ENCODE data around the gene LSP1.

LSP1 gene

DNA sequence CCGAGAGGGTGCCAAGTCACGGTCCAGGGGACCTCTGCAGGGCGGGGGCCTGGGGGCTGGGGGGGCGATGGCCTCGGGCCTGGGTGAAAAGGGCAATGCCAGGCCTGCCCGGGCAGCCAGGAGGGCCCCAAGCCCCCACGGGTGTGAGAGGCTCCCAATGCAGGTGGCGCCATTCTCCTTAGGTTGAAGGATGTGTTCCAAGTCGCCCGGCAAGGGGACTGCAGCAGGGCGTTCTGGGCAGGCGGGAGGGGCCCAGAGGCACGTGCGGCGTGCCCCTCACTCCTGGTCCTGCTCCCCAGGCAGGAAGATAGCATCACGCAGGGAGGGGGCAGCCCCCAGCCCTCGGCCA is 14.8 kb upstream of the LSP1 start:
- no peak for DNase-seq

DNA sequence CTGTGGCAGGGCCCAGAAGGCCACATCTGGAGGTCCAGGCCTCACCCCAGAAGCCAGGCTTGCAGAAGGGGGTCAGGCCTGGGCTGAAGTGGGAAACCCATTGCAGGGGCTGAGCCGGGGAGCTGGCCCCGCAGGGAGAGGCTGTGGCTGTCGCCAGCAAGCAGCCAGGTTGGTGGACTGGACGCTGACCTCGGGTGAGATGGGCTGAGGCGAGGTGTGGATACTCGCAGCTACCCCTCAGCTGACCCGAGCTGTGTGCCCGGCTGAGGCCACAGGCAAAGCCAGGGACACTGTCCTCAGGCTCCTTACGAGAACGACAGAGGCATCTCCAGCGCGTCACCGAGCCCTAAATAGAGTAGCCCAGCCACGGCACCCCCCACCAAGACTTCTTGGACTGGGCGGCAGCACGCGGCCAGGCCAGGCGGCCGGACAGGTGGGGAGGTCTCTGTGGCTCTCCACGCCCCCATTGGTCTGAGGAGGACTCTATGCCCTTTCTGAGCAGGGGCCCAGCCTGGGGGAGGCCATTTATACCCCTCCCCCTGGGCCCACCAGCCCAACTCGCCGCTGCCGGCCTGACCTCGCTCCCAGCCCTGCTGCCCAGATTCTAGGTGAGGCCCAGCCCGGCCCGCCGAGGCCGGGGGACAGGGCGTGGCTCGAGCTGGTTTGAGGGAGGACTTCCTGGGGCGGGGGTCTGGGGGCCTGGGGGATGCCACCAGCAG is 14.3 kb upstream of the LSP1 start, which contains the start of gene TNNI2:
TSS of gene TNNI2 (plus strand) at position 556 of the 719 bp plus-strand sequence. CDS start 716 bp downstream, outside the sequence.
- no peak for DNase-seq

DNA sequence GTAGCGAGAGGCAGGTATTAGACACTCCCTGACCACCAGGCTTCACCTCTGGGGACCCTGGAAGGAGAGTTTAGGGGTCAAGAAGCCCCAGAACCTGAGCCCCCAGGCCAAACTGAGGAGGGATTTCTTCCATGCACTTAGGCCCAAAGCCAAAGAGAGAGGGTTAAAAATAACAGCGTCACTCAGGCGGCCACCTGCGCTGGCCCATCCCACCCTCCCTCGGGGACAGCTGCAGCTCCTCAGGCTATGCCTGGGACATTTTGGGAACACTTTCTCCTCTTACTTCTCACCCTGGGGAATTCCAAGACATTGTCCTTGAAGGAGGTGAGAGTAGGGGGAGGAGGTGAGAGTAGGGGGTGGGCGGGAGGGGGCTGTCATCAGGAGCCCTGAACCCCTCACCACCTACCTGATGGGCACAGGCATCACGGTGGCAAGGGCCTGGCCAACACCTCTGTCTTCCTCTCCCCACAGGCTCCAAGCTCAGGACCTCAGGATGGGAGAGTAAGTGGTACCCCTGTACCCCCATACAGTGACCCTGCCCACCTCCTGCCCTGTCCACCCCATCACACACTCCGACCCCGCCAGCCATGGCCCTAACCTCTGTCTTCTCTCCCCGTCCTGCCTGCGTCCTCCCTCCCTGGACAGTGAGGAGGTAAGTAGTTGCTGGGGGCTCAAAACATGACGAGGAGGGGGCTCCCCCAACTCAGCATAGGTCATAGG is 13.5 kb upstream of the LSP1 start:
- DNase-seq = no peak

DNA sequence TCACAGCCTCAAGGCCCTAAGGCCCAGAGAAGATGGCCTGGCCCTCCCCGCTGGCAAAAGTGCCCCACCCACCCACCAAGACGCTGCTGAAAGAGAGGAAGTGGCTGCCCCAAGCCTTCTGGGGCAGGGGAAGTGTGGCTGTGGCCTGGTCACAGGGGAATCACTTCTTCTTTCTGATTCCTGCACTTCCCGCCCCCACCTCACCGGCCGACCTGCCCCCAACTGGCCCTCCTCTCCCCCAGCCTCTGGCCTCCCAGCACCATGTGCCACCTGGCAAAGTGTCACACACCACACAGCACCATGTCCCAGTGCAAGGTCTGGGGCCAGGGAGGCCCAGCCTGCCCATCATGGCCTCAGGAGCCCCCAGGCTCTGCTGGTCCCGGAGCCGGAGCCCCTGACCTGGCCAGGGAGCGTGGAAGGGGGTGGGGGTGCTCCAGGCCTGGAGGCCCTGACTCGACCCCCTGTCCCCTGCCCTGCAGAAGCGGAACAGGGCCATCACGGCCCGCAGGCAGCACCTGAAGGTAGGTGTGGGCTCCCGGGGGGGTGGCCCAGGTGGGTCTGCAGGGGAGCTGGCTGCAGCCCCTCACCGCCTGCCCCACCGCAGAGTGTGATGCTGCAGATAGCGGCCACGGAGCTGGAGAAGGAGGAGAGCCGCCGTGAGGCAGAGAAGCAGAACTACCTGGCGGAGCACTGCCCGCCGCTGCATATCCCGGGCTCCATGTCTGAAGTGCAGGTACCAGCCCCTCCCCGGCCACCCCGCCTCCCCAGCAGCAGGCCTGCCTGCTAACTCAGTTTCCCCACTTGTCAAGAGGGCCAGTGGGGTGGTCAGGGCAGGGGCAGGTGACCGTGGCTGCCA is 12.7 kb upstream of the LSP1 start:
- no peak for DNase-seq

DNA sequence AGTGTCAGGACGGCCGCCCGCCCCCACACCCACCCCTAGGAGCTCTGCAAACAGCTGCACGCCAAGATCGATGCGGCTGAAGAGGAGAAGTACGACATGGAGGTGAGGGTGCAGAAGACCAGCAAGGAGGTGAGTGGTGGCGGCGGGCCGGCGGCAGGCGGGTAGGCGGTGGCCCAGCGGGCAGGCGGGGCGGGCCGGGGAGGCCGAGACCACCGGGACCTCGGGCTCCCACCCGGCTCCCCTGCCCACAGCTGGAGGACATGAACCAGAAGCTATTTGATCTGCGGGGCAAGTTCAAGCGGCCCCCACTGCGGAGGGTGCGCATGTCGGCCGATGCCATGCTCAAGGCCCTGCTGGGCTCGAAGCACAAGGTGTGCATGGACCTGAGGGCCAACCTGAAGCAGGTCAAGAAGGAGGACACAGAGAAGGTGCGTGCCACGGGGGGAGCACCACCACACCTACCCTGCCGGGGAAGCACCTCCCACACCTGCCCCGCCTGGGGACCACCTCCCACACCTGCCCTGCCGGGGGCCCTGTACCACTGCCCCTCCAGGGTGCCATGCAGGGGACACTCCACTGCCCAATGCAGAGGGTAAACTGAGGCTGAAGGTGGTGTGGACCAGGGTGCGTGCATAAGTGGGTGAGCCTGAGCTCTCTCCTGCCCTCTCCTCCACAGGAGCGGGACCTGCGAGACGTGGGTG is 12.0 kb upstream of the LSP1 start:
- no peak for DNase-seq

DNA sequence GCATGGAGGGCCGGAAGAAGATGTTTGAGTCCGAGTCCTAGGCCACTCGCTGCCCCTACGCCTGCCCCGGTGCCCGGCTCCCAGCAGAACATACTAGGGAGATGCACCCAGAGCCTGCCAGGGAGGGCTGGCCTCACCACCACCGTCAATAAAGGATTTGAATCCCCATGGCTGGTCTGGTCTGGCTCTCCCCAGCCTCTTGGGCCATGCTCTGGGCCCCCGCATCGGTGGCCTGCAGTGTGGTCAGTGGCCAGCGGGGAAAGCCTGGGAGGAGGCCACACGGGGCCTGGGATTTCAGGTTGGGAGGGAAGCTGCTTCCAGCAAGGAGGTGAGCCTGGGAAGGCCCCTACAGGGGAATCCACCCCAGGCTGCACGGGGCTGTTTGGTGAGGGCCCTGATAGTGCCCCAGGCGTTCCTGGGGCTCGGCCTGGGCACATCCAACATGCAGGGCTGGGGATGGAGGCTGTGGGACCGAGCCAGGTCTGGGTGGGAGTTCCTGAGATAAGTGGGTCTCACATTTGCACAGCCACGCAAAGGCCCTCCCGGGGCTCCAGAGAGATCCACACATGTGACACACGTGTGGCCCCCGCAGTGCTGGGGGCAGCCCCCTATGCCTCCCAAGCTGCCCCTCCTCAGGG is 11.3 kb upstream of the LSP1 start:
- DNase-seq = no peak

DNA sequence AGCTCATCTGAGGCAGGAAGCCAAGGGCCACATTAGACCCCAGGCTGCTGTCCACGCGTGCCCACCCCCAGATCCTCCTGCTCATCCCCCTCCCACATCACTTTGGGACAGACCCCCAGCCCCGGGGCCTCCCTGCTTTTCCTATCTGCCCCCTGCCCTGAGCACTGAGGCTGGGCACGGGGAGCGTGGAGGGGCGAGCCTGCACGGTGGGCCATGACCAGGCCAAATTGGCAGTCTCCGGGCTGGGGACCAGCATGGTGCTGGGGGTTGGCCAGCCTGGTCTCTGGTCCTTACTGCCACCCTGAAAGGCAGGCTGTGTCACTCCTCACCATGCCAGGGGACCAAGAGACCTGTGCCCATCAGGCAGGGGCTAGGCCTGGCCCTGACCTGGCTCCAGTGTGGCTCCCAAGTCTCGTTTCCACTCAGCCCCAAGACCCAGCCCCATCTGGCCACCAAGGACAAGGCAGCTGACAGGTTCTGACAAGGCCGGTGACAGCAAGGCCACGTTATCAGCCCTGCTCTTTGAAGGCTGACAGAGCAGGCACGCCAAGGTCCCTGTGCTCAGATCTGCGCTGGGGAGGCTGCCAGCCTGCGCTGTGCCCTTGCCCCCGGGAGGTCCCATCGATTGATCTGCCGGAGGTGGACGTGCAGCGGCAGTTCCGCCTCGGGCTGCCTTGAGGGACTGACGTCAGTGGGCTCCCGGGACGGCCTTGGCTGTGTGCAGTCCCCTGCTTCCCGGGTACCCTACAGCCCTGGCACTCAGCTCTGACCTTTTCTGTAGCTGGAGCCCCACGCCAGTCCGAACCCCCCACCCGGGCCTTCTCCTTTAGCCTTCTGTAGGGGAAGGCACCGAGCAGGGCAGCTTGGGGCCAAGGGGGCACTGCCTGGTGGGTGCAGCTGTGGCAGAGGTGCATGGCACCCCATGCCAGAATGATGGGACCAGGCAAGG is 10.5 kb upstream of the LSP1 start:
- no peak for DNase-seq

DNA sequence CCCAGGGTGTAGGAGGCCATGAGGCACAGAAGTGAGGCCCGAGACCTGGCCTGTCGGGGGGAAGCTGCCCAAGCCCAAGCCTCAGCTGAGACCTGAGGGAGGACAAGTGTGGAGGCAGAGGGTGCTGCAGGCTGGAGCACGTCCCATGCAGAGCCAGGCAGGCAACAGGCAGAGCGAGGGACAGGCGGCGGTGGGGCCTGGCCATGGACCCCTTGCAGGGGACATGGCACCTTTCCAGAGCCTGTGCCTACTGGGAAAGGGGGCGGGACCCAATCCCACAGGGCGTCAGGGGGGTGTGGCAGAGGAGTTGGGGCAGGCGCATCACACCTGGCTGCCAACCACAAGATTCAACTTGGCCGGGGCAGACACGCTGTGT is 9.8 kb upstream of the LSP1 start:
- no peak for DNase-seq

DNA sequence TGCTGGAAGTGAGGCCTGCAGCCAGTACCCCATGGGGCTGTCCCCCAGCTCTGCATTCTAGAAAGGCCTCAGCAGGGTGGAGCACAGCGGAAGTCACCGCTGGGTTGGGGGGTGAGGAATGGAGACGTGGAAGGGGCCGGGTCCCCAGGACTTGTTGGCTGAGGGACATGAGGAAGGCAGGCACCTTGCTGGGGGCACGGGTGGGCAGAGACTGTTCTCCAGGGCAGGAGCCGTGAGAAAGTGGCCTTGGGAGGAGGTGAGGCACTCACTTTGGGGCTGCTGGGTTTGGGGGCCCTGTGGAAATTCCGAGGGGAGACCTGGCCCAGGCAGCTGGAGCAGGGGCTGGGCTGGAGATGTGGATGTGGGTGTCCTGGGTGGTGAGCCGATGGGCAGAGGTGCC is 9.1 kb upstream of the LSP1 start:
- no peak for DNase-seq

DNA sequence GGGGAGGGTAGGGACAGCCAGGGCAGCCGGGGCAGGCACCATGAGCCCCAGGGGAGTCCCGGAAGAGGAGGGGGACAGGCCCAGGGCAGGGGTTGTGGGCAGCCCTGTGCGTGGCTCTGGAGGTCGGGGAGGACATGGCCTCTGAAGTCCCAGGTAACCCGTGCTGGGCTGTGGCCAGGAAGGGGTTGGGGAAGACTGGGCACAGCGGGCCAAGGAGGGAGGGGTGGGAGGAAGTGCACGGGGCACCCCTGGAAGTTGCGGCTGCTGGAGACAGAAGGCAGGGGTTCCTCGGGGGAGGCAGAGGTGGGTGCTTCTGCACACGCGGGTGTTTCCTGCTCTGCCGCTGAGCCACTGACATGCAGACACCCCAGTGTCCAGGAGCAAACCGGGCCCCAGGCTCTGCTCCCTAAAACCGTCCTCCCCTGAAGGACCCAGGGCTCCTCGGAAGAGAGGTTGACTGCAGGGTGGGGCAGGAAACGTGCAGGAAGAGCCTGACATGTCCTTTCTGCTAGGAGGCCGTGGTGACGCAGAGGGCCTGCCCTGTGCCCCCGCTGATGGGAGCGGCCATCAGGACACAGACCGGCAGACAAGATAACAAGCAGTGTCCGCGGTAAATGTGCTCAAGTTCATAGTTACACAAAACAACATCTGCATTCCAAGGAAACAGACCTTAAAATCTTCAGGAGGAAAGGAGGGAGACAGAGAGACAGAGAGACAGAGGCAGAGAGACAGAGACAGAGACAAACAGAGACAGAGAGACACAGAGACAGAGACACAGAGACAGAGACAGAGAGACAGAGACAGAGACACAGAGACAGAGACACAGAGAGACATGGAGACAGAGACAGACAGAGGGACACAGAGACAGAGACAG is 8.4 kb upstream of the LSP1 start:
- DNase-seq = peak in 2 of 4 experiments; percentile 24 to 29

DNA sequence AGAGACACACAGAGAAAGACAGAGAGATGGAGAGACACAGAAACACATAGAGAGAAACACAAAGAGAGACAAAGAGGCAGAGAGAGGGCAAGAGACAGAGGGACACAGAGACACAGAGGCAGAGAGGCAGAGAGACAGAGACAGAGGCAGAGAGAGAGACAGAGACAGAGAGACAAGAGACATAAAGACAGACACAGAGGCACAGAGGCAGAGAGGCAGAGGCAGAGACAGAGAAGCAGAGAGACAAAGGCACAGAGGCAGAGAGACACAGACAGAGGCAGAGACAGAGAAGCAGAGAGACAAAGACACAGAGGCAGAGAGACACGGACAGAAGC is 7.8 kb upstream of the LSP1 start:
- DNase-seq = no peak

DNA sequence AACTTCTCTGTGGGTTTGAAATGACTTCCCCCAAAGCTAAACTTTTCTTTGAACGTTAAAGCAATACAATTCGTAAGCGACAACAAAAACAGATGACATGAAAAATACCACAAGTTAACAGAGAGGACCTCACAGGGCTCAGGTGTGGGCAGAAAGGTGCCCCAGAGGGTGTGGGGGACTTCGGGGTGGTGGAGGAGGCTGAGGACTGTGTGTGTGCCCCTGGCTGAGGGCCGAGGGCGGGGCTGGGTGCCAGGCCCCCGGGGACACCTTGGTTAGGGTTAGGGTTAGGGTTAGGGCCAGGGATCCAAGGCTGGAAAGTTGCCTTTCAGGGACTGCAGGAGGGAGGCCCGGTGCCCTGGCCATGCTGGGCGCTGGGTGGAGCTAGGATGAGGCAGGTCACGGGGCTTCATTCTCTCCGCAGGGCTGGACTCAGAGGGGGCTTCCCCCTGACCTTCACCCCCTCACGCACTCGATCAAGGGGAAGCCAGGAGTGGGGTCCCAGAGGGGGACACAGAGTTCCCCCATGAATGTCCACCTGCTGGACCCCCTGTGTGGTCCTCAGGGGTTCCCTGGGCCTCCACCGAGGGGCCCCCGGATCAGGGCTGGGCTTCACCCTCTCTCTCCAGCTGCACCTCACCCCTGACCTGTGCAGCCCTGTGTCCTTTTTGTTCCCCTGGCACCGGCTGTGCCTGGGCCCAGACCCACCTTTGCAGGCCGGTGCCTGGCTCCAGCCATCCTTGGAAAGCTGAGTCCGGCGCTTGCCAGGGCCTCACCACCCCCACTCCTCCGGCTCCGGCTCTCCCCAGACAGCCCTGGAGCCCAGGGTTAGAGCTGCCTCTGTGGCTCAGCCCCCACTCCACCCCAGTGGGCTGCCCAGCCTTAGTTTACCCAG is 7.1 kb upstream of the LSP1 start:
- DNase-seq = no peak

DNA sequence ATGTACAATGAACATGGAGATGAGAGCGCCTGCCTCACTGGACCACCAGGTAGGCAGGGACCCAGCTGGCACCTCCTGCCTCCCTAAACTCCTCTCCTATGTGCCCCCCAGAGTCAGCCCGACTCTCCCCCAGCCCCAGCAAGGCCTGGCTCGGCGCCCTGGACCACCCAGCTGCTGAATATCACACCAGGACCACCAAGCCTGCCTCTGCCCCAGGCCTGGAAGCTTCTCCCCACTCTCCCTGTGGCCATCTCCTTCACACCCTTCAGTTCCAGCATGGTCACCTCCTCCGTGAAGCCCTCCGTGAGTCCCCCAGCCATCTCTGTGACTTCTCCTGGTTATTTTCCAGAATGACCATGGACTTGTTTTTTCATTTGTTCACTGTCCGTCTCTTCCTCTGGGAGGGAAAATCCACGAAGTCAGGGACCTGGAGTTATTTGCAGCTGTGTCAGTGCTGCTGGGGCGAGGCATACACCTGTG is 6.4 kb upstream of the LSP1 start:
- DNase-seq = no peak

DNA sequence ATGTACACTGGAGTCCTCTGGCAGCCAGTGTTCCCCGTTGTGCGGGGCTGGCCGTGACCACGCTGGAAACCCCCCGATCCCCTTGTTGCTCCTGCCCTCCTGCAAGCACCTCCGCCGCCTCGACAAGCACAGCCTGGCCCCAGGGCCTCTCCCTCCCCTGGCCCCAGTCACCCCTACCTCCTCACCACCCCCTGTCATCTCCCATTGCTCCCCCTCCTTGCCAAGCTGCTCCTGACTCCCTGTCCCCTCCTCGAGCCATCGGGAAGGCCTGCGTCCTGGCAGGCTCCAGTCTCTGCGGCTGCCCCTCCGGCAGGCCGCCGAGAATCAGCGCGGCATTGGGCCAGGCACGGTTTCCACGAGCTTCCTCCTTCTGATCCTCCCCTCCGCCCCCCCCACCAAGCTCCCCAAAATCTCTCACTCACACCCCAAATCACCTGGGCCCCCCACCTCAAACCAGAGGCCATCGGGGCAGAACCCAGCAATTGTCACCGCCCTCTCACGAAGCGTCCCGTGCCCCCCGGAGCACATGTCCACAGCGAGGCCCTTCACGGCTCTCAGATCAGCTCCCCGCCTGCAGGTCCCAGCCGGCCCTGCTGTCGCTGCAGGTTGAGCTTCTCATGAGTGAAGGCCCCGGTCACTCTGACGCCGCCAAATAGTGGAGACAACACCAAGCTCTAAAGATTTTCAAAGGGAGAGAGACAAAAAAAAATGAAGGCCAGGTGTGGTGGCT is 5.7 kb upstream of the LSP1 start:
- no peak for DNase-seq

DNA sequence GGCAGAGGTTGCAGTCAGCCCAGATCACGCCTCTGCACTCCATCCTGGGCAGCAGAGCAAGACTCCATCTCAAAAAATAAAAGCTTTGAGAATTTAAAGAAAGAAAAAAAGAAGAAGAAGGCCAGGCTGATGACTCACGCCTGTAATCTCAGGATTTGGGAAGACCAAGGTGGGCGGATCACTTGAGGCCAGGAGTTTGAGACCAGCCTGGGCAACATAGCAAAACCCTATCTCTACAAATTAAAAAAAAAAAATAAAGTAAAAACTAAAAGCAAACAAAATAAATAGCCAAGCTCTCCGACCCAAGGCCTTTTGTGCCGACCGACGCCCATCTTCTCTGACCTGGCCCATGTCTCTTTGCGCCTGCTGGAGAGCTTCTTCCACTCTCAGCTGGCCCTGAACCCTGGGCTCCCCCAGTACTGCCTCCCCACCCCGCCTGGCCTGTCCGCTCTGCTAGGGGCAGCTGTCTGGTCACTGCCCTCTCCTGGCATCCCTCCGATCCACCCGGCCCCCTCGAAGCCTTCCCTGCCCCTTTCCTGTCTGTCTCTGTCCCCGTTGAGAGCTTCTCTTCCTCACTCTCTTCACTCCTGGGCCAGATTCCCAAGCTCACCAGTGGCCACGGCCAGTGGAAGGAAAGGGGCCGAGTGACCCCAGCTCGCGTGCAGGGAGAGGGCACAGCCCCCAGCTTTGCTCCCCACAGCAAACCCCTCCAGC is 4.8 kb upstream of the LSP1 start:
- no peak for DNase-seq

DNA sequence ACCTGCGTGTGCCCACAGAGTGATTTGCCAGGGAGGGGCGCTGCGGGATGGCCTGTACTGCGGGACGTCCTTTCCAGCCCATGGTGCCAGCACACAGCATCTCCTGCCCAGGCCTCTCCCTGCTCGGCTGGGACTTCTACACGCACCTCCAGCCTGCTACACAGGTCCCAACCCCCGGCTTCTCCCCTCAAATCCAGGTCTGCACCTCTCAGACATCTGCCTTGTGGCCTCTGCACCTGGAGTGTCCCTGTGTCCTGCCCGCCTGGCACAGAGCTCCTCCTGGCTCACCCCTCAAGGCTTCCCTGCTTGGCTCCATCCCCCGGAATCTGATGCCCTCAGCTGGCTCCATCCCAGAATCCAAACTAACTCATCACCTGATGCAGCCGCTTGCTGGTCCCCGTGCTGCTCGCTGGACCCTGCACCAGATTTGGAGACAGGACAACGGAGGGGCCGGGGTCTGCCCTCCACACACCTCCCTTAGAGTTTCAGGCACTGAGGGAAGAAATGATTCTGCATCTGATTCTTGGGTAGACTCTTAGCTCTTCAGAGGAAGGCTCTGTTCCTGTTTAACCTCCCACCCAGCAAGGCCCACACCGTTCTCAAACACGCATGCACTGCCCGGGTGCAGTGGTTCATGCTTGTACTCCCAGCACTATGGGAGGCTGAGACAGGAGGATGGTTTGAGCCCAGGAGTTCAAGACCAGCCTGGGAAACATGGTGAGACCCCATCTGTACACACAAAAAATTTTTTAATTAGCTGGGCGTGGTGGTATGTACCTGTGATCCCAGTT is 4.0 kb upstream of the LSP1 start:
- DNase-seq = no peak
